ENCODE results near the gene CTSC.
"Not testable (repeated sequence)": the region's sequence is repeated elsewhere in the genome, so short reads cannot be mapped to it uniquely, and the experiment has no call there.

CTSC gene

GRCh38 chr11:88324562-88325345 lies 12.8 kb downstream of the CTSC start:
- no peak overlapping the region for H3K4me3 ChIP-seq
- peak overlapping the region in 2 of 21 experiments; percentile 27 to 37 for H3K27ac ChIP-seq

GRCh38 chr11:88322881-88323280 lies 14.7 kb downstream of the CTSC start:
- not testable (repeated sequence) for H3K27ac ChIP-seq, H3K4me3 ChIP-seq

- not testable (repeated sequence) for H3K4me3 ChIP-seq, H3K27ac ChIP-seq
These were observed 16.1 kb downstream of the CTSC start for GRCh38 chr11:88321412-88321811.

GRCh38 chr11:88320149-88320559 lies 17.4 kb downstream of the CTSC start:
- H3K27ac ChIP-seq, result peak overlapping the region in 3 of 21 experiments; percentile 2 to 49 (median 18)
- H3K4me3 ChIP-seq, result no peak overlapping the region

GRCh38 chr11:88318017-88318416 lies 19.5 kb downstream of the CTSC start:
- Histone ChIP-seq H3K4me3 (no peak overlapping the region), H3K27ac (peak overlapping the region in 2 of 21 experiments; percentile 4 to 39)

- Histone ChIP-seq H3K4me3 (no peak overlapping the region), H3K27ac (peak overlapping the region in 1 of 21 experiments; percentile 4)
These were observed 20.0 kb downstream of the CTSC start for GRCh38 chr11:88317536-88317935.

- no peak overlapping the region for H3K4me3 ChIP-seq
- peak overlapping the region in 5 of 21 experiments; percentile 9 to 50 (median 42) for H3K27ac ChIP-seq
These were observed 21.5 kb downstream of the CTSC start for GRCh38 chr11:88315981-88316441.

- H3K4me3 ChIP-seq, result no peak overlapping the region
- peak overlapping the region in 1 of 21 experiments; percentile 12 for H3K27ac ChIP-seq
These were observed 22.5 kb downstream of the CTSC start for GRCh38 chr11:88315015-88315414.

GRCh38 chr11:88313441-88313840 lies 24.1 kb downstream of the CTSC start:
- Histone ChIP-seq H3K4me3 (no peak overlapping the region), H3K27ac (peak overlapping the region in 2 of 21 experiments; percentile 3 to 38)

GRCh38 chr11:88312628-88313027 lies 24.9 kb downstream of the CTSC start:
- Histone ChIP-seq H3K27ac (peak overlapping the region in 3 of 21 experiments; percentile 10 to 26 (median 16)), H3K4me3 (no peak overlapping the region)

- H3K4me3 ChIP-seq, result no peak overlapping the region
- H3K27ac ChIP-seq, result no peak overlapping the region
These were observed 27.3 kb downstream of the CTSC start for GRCh38 chr11:88310246-88310645.

GRCh38 chr11:88308576-88308975 lies 29.0 kb downstream of the CTSC start:
- H3K27ac ChIP-seq, result no peak overlapping the region
- no peak overlapping the region for H3K4me3 ChIP-seq

GRCh38 chr11:88307749-88308425 lies 29.6 kb downstream of the CTSC start:
- Histone ChIP-seq H3K27ac (no peak overlapping the region), H3K4me3 (no peak overlapping the region)

GRCh38 chr11:88306785-88307184 lies 30.8 kb downstream of the CTSC start:
- no peak overlapping the region for H3K4me3 ChIP-seq
- no peak overlapping the region for H3K27ac ChIP-seq

GRCh38 chr11:88305430-88305829 lies 32.1 kb downstream of the CTSC start:
- Histone ChIP-seq H3K4me3 (no peak overlapping the region), H3K27ac (no peak overlapping the region)

GRCh38 chr11:88304352-88304751 lies 33.2 kb downstream of the CTSC start:
- Histone ChIP-seq H3K27ac (no peak overlapping the region), H3K4me3 (no peak overlapping the region)

- Histone ChIP-seq H3K4me3 (no peak overlapping the region), H3K27ac (peak overlapping the region in 2 of 21 experiments; percentile 6 to 8)
These were observed 34.5 kb downstream of the CTSC start for GRCh38 chr11:88303037-88303436.

GRCh38 chr11:88301488-88302140 lies 35.9 kb downstream of the CTSC start:
- peak overlapping the region in 8 of 21 experiments; percentile 7 to 62 (median 23) for H3K27ac ChIP-seq

GRCh38 chr11:88300888-88301487 lies 36.5 kb downstream of the CTSC start:
- Histone ChIP-seq H3K27ac (peak overlapping the region in 5 of 21 experiments; percentile 7 to 62 (median 20)), H3K4me3 (no peak overlapping the region)

More at GRCh38 chr11:88301488-88302140, 35.9 kb downstream of the CTSC start:
- no peak overlapping the region for H3K4me3 ChIP-seq

- peak overlapping the region in 2 of 21 experiments; percentile 8 to 20 for H3K27ac ChIP-seq
- no peak overlapping the region for H3K4me3 ChIP-seq
These were observed 39.7 kb downstream of the CTSC start for GRCh38 chr11:88297863-88298262.
